Liver (tissue), 9 donors: ENCODE data around the gene EML5. TPM values are rescaled to one million over a fixed set of nuclear protein-coding genes. Genes with fewer than 3 reads are reported as not detected.

Source experiments
- DNase-seq: peaks from one replicate; pipeline ENCODE4 v3.0.0-alpha.2; 2017; ENCODE audit warnings: low spot score
- H3K27ac ChIP-seq, 2 donors: one replicate each; pipeline ENCODE4 v1.7.0; 2013; ENCODE audit warnings: inconsistent platforms in 2 of 2, low read length in 2 of 2, control low read depth in 1 of 2, low read depth in 1 of 2, mild to moderate bottlenecking in 1 of 2
- H3K27me3 ChIP-seq, 4 donors: one replicate each; pipeline versions ENCODE4 v1.6.1 to v1.7.0; 2013; ENCODE audit warnings: low read length in 3 of 4, inconsistent platforms in 1 of 4, mild to moderate bottlenecking in 1 of 4, moderate library complexity in 1 of 4; ENCODE audit not compliant: control insufficient read depth in 4 of 4, insufficient read depth in 4 of 4
- H3K36me3 ChIP-seq, 4 donors: one replicate each; pipeline versions ENCODE4 v1.6.1 to v1.7.0; 2013; ENCODE audit warnings: low read length in 3 of 4, mild to moderate bottlenecking in 3 of 4, low read depth in 1 of 4, moderate library complexity in 1 of 4; ENCODE audit not compliant: control insufficient read depth in 4 of 4, insufficient read depth in 3 of 4
- H3K4me1 ChIP-seq, 4 donors: one replicate each; pipeline versions ENCODE4 v1.6.1 to v1.7.0; 2013; ENCODE audit warnings: low read length in 3 of 4, mild to moderate bottlenecking in 3 of 4, moderate library complexity in 1 of 4; ENCODE audit not compliant: control insufficient read depth in 4 of 4, insufficient read depth in 4 of 4
- H3K4me3 ChIP-seq, 3 donors: one replicate each; pipeline versions ENCODE4 v1.6.1 to v1.7.0; 2013; ENCODE audit warnings: low read length in 3 of 3, control low read depth in 1 of 3, low read depth in 1 of 3, mild to moderate bottlenecking in 1 of 3
- H3K9ac ChIP-seq, 2 donors: one replicate each; pipeline ENCODE4 v1.7.0; 2013; ENCODE audit warnings: low read length in 2 of 2, mild to moderate bottlenecking in 2 of 2, moderate library complexity in 2 of 2, control low read depth in 1 of 2, low read depth in 1 of 2
- H3K9me3 ChIP-seq, 4 donors: one replicate each; pipeline versions ENCODE4 v1.6.1 to v1.7.0; 2013; ENCODE audit warnings: low read length in 3 of 4; ENCODE audit not compliant: control insufficient read depth in 4 of 4
- EGR1 ChIP-seq, 2 donors: IDR thresholded peaks; 2 replicates each; pipeline ENCODE4 v1.6.1; 2016 to 2018; ENCODE audit warnings: antibody characterized with exemption in 2 of 2, low read depth in 2 of 2
- FOXA1 ChIP-seq: IDR thresholded peaks from 2 replicates; pipeline ENCODE4 v1.6.1; 2016; ENCODE audit warnings: antibody characterized with exemption
- FOXA2 ChIP-seq: IDR thresholded peaks from 2 replicates; pipeline ENCODE4 v1.6.1; 2016; ENCODE audit warnings: antibody characterized with exemption
- GABPA ChIP-seq, 2 donors: IDR thresholded peaks in 1 of 2; conservative IDR thresholded peaks in 1 of 2; 2 replicates each; pipeline ENCODE4 v1.6.1; 2016; ENCODE audit warnings: antibody characterized with exemption in 2 of 2, mild to moderate bottlenecking in 1 of 2, moderate library complexity in 1 of 2
- HNF4A ChIP-seq, 2 donors: conservative IDR thresholded peaks; 2 replicates each; pipeline ENCODE4 v1.6.1; 2016; ENCODE audit warnings: antibody characterized with exemption in 2 of 2, mild to moderate bottlenecking in 2 of 2
- HNF4G ChIP-seq: IDR thresholded peaks from 2 replicates; pipeline ENCODE4 v1.6.1; 2016; ENCODE audit warnings: antibody characterized with exemption
- NR2F2 ChIP-seq: IDR thresholded peaks from 2 replicates; pipeline ENCODE4 v1.6.1; 2016; ENCODE audit warnings: antibody characterized with exemption
- RAD21 ChIP-seq, 2 donors: IDR thresholded peaks; 2 replicates each; pipeline ENCODE4 v1.6.1; 2016; ENCODE audit warnings: antibody characterized with exemption in 2 of 2, mild to moderate bottlenecking in 2 of 2
- RXRA ChIP-seq, 2 donors: IDR thresholded peaks; 2 replicates each; pipeline ENCODE4 v1.6.1; 2017 to 2018; ENCODE audit warnings: antibody characterized with exemption in 2 of 2, mild to moderate bottlenecking in 1 of 2
- SP1 ChIP-seq: IDR thresholded peaks from 2 replicates; pipeline ENCODE4 v1.6.1; 2018; ENCODE audit warnings: antibody characterized with exemption, mild to moderate bottlenecking
- TAF1 ChIP-seq: conservative IDR thresholded peaks from 2 replicates; pipeline ENCODE4 v1.6.1; 2016; ENCODE audit warnings: antibody characterized with exemption, mild to moderate bottlenecking
- YY1 ChIP-seq: IDR thresholded peaks from 2 replicates; pipeline ENCODE4 v1.6.1; 2016; ENCODE audit warnings: antibody characterized with exemption, mild to moderate bottlenecking
- WGBS: extraction: QIAGEN DNeasy Blood & Tissue Kit; methylation state at CpG from one replicate; pipeline ENCODE4 v1.1.7; 2013; 5-methylcytosine and 5-hydroxymethylcytosine counted together
- polyA plus RNA-seq, 2 donors: library from polyadenylated mRNA; stranded (reverse) in 1 of 2; unstranded in 1 of 2; fragments of 200-250 nt in 1 of 2; fragments of >200 nt in 1 of 2; fragmentation: Nextera tagmentation in 1 of 2; extraction: Ambion mirVana in 1 of 2; gene quantifications; one replicate each; pipeline versions ENCODE4 v1.2.1 to v1.2.3, GENCODE V29; 2013 to 2015
- total RNA-seq, 2 donors: library from RNA; depleted of rRNA; stranded (reverse); fragments of >200 nt; gene quantifications; one replicate each; pipeline ENCODE4 v1.2.3, GENCODE V29; 2014
- TF ChIP-seq, protein P1 (sequence below): IDR thresholded peaks from 2 replicates; pipeline ENCODE4 v1.6.1; 2016; ENCODE audit warnings: antibody characterized with exemption
- TF ChIP-seq, protein P2 (sequence below): IDR thresholded peaks from 2 replicates; pipeline ENCODE4 v1.6.1; 2016; ENCODE audit warnings: antibody characterized with exemption
- TF ChIP-seq, protein P3 (sequence below): IDR thresholded peaks from 2 replicates; pipeline ENCODE4 v1.6.1; 2016; ENCODE audit warnings: antibody characterized with exemption
- TF ChIP-seq, protein P4 (sequence below): IDR thresholded peaks from 2 replicates; pipeline ENCODE4 v1.6.1; 2016; ENCODE audit warnings: antibody characterized with exemption, mild to moderate bottlenecking
- TF ChIP-seq, protein P5 (sequence below): fragments of 150-350 bp; IDR thresholded peaks from 2 replicates; pipeline ENCODE4 v1.5.1; 2017; ENCODE audit warnings: improper control_type of control experiment, low read depth, low read length; ENCODE audit not compliant: missing input control
- donor health status: healthy.
- donor health status: healthy.
- donor health status: healthy.
- donor health status: healthy.
- donor health status: healthy.

The EML5 gene
- total and polyA plus RNA-seq, 4 donors: 0.09 to 3.8 (median 0.55) TPM

DNA sequence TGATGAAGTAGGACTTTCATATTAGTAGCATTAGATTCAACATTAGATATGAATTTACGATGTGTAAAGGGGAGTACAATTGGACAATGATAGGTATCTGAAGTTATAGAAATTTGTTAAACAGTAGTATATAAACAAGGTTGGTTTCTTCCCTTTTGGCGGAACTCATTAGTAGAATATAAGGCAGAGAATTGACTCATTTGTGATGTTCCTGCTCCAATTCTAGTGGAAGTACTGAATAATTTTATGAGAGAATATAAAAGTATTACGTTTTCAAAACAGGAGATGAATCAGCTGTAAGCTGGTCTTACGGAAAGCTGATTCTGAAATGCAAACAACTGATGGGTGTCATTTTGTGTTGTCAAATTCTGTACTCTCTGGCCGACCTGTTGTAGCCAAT, 216.5 kb downstream of the EML5 start:
- Histone ChIP-seq H3K27ac (no peak overlapping the region), H3K9ac (no peak overlapping the region), H3K4me3 (no peak overlapping the region), H3K9me3 (no peaks in the 10 kb centered on the region), H3K36me3 (peaks cover 23 to 82% (median 77%) of the 10 kb centered on the region in 4 donors), H3K27me3 (no peaks in the 10 kb centered on the region), H3K4me1 (no peaks in the 10 kb centered on the region)
- TF ChIP-seq, protein P1, sequence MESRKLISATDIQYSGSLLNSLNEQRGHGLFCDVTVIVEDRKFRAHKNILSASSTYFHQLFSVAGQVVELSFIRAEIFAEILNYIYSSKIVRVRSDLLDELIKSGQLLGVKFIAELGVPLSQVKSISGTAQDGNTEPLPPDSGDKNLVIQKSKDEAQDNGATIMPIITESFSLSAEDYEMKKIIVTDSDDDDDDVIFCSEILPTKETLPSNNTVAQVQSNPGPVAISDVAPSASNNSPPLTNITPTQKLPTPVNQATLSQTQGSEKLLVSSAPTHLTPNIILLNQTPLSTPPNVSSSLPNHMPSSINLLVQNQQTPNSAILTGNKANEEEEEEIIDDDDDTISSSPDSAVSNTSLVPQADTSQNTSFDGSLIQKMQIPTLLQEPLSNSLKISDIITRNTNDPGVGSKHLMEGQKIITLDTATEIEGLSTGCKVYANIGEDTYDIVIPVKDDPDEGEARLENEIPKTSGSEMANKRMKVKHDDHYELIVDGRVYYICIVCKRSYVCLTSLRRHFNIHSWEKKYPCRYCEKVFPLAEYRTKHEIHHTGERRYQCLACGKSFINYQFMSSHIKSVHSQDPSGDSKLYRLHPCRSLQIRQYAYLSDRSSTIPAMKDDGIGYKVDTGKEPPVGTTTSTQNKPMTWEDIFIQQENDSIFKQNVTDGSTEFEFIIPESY: no peak
- no peak for TF ChIP-seq RXRA (IDR thresholded peaks at IDR 0.05)
- TF ChIP-seq FOXA1: no peak
- TF ChIP-seq TAF1: no peak
- no peak for TF ChIP-seq NR2F2
- TF ChIP-seq, protein P2, sequence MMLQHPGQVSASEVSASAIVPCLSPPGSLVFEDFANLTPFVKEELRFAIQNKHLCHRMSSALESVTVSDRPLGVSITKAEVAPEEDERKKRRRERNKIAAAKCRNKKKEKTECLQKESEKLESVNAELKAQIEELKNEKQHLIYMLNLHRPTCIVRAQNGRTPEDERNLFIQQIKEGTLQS: no peak
- TF ChIP-seq EGR1 (IDR thresholded peaks at IDR 0.05; ENCODE audit: low read depth in 2 of 2): no peak
- TF ChIP-seq, protein P3, sequence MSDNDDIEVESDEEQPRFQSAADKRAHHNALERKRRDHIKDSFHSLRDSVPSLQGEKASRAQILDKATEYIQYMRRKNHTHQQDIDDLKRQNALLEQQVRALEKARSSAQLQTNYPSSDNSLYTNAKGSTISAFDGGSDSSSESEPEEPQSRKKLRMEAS: no peak
- no peak for TF ChIP-seq HNF4A (conservative IDR thresholded peaks at IDR 0.05)
- TF ChIP-seq FOXA2: no peak
- TF ChIP-seq YY1: no peak
- TF ChIP-seq GABPA (IDR thresholded peaks at IDR 0.05 in 1 of 2, conservative IDR thresholded peaks at IDR 0.05 in 1 of 2): no peak
- TF ChIP-seq, protein P4, sequence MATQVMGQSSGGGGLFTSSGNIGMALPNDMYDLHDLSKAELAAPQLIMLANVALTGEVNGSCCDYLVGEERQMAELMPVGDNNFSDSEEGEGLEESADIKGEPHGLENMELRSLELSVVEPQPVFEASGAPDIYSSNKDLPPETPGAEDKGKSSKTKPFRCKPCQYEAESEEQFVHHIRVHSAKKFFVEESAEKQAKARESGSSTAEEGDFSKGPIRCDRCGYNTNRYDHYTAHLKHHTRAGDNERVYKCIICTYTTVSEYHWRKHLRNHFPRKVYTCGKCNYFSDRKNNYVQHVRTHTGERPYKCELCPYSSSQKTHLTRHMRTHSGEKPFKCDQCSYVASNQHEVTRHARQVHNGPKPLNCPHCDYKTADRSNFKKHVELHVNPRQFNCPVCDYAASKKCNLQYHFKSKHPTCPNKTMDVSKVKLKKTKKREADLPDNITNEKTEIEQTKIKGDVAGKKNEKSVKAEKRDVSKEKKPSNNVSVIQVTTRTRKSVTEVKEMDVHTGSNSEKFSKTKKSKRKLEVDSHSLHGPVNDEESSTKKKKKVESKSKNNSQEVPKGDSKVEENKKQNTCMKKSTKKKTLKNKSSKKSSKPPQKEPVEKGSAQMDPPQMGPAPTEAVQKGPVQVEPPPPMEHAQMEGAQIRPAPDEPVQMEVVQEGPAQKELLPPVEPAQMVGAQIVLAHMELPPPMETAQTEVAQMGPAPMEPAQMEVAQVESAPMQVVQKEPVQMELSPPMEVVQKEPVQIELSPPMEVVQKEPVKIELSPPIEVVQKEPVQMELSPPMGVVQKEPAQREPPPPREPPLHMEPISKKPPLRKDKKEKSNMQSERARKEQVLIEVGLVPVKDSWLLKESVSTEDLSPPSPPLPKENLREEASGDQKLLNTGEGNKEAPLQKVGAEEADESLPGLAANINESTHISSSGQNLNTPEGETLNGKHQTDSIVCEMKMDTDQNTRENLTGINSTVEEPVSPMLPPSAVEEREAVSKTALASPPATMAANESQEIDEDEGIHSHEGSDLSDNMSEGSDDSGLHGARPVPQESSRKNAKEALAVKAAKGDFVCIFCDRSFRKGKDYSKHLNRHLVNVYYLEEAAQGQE: no peak
- WGBS: 97% methylated on average over 5 of the region's 5 CpGs
- DNase-seq: no peak

DNA sequence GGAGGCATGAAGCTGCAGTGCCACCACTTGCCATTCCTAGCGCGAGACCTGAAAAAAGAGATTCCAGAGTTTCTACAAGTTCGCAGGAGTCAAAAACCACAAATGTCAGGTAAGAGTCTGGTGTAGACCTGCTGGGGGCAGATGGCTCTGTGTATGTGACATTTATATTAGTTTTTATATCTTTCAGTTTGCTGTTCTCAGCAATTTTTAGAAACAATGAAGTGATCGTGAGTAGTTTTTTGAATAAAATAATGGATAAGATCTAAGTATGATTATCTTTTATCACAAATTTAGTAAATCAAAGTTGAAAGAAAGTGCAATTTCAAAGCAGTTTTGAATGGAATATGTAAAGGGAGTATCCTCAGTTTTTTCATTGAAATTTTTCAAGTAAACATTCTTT, 220.6 kb downstream of the EML5 start:
- 96% methylated on average over 4 of the region's 4 CpGs for WGBS
- no peak for DNase-seq
- Histone ChIP-seq H3K9me3 (no peaks in the 10 kb centered on the region), H3K4me3 (no peak overlapping the region), H3K27ac (no peak overlapping the region), H3K36me3 (peaks cover 28 to 77% (median 72%) of the 10 kb centered on the region in 4 donors), H3K4me1 (no peaks in the 10 kb centered on the region), H3K9ac (no peak overlapping the region), H3K27me3 (no peaks in the 10 kb centered on the region)
- no peak for TF ChIP-seq FOXA1
- TF ChIP-seq, protein P5, sequence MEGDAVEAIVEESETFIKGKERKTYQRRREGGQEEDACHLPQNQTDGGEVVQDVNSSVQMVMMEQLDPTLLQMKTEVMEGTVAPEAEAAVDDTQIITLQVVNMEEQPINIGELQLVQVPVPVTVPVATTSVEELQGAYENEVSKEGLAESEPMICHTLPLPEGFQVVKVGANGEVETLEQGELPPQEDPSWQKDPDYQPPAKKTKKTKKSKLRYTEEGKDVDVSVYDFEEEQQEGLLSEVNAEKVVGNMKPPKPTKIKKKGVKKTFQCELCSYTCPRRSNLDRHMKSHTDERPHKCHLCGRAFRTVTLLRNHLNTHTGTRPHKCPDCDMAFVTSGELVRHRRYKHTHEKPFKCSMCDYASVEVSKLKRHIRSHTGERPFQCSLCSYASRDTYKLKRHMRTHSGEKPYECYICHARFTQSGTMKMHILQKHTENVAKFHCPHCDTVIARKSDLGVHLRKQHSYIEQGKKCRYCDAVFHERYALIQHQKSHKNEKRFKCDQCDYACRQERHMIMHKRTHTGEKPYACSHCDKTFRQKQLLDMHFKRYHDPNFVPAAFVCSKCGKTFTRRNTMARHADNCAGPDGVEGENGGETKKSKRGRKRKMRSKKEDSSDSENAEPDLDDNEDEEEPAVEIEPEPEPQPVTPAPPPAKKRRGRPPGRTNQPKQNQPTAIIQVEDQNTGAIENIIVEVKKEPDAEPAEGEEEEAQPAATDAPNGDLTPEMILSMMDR: no peak
- TF ChIP-seq NR2F2: no peak
- TF ChIP-seq SP1: no peak
- TF ChIP-seq, protein P1: no peak
- no peak for TF ChIP-seq HNF4A (conservative IDR thresholded peaks at IDR 0.05)
- no peak for TF ChIP-seq RAD21 (IDR thresholded peaks at IDR 0.05)
- TF ChIP-seq YY1: no peak
- no peak for TF ChIP-seq RXRA (IDR thresholded peaks at IDR 0.05)
- no peak for TF ChIP-seq TAF1
- TF ChIP-seq, protein P2: no peak
- TF ChIP-seq, protein P3: no peak
- TF ChIP-seq, protein P4: no peak
- no peak for TF ChIP-seq FOXA2
- TF ChIP-seq HNF4G: no peak
